Activated CD8-positive, alpha-beta memory T cell treated with anti-CD3 and anti-CD28 coated beads for 48 hours (primary cell): ENCODE results near the gene ULK4.
"Not testable (repeated sequence)": the region's sequence is repeated elsewhere in the genome, so short reads cannot be mapped to it uniquely, and the experiment has no call there.

Experiments
- DNase-seq, 3 experiments: peaks; one replicate each; pipeline ENCODE4 v3.0.0-alpha.2; 2020; ENCODE audit warnings: low read depth in 2 of 3, low spot score in 2 of 3

Gene ULK4

DNA sequence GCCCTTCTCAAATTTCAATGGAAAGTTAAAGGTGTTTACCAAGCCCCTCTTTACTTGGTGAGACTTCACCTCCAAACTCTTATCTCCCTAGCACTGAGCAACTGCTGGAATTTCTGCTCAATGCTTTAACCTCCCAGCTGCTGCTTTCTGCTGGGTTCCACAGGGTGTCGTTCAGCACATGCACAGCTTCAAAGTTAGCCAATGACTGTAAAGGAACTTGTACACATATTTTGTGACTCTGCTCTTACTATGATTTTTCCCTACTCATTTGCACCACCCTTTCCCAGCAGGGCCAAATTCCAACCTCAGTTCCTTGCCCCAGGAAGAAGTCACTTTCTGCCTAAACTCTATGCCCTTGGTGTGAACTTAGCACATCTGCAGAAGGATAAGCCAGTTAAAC, 89.7 kb downstream of the ULK4 start:
- DNase-seq: no peak

DNA sequence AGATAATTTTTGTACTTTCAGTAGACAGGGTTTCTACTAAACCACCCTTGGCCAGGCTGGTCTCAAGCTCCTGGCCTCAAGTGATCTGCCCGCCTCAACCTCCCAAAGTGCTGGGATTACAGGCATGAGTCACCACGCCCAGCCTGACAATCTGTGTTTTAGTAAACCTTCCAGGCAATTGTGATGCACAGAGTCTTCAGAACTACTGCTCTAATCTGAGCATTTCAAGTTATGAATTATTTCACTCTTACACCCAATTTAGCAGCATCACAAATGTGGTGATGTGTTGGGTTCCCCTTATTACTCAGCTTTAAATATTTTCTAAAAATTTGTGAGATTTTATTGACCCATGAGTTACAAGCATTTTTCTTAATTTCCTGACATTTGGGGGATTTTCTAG, 94.4 kb downstream of the ULK4 start:
- DNase-seq: no peak

DNA sequence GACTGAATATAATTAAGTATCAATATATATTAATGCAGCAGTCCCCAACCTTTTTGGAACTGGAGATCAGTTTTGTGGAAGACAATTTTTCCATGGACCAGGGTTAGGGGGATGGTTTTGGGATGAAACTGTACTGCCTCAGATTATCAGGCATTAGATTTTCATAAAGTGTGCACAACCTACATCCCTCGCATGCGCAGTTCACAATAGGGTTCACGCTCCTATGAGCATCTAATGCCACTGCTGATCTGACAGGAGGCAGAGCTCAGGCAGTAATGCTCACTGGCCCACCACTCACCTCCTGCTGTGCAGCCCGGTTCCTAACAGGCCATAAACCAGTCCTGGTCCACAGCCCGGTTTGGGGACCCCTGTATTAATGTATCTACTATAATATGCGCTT, 95.6 kb downstream of the ULK4 start:
- DNase-seq: no peak

DNA sequence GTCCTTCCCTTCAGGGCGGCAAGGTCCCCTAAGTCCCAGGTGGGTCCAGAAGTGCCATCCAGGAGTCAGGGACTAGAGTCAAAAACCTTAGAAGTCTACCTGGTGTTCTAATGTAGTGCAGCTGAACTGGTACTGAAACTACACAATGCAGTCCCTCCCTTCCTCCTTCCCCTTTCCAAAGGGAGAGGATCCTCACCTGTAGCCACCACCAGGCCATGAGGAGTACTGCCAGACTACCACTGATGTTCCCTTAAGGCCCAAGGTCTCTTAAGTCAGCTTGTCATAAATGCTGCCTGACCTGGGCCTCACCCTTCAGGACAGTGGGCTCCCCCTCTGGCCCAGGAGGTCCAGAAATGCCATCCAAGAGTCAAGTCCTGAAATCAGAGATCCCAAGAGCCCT, 98.9 kb downstream of the ULK4 start:
- no peak for DNase-seq

DNA sequence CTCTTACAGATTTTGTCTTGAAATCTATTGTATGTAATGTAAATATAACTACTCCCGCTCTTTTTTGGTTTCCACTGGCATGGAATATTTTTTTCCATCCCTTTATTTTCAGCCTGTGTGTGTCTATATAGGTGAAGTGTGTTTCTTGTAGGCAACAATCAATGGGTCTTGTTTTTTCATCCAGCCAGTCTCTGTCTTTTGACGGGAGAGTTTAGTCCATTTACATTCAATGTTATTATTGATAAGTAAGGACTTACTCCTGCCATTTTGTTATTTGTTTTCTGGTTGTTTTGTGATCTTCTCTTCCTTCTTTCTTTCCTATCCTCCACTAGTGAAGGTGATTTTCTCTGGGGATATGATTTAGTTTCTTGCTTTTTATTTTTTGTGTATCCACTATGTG, 101.4 kb downstream of the ULK4 start:
- DNase-seq: not testable (repeated sequence)

DNA sequence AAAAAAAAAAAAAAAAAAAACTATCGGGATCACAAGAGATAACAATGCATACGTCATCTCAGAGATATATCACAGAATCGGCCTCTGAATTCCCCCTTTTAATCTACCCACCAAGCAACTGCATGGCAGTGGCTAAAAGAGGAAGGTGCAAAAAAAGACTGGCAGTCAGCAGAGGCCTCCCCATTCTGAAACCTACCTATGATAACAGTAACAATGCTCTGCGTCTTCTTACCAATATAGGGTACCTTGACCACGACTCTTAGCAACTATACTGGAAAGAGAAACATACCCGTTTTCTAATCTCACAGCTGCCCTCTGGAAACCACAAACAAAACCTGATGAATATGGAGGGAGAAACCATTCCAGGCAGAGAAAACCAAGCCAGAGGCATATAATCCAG, 106.9 kb downstream of the ULK4 start:
- no peak for DNase-seq

DNA sequence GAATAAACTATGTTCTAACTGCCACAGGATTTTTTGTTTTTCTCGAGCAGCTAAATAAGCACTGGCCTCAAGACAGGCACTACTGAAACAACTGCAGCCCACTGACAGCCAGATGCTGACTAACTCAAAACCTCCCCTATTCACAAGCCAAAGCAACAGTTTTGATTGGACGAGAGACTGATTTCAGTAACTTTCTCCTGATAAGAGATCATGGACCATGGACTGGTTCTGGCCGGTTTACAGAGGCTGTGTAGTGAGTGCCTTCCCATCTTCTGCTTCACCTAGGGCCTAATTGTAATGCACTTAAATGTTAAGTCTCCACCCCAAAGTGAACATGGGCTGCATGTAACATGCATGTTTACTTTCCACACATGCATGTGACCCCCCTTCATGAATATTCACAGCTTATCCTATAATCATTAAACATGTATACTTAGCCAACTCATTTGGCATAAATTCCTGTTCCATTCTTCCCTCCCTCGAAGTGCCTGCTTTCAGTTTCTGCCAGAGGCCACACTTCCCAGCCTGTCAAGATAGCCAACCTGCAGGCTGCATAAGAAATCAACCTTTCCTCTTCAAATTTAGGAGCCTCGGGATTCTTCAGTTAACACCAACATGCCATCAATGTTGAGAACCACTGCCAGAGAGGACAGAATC, 108.2 kb downstream of the ULK4 start:
- no peak for DNase-seq

DNA sequence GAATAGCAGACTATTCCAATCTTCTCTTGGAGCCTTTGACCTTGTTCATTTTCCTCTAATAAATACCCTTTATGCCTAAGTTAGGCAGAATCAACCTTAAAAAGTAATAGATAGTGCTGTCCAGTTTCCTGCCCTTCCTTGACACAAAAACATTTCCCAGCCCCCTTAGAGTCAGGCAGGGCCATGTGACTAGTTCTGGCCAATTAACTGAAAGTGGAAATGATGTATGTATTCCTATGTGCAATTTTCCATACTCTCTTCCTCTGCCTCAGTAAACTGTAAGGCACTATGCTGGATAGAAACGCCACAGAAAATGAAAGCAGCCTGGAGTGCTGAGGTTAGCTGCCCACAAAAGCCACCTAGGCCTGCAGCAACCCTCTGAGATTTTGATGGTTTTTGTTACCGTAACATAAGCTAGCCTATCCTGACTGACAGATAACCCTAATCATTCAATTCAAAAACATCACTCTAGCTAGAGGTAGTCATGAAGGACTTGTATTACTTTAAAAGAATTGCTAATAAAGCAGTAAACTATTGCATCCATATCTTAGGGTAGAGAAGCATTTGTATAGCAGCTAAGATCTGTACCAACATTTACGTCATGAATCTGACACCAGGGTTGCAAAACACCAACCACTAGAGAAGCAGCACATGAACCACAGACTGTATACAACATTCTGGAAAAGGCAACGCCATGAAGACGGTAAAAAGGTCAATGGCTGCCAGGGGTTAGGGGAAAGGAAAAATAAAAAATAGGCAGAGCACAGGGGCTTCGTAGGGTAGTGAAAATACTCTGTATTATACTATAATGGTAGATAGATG, 112.9 kb downstream of the ULK4 start:
- DNase-seq: no peak

DNA sequence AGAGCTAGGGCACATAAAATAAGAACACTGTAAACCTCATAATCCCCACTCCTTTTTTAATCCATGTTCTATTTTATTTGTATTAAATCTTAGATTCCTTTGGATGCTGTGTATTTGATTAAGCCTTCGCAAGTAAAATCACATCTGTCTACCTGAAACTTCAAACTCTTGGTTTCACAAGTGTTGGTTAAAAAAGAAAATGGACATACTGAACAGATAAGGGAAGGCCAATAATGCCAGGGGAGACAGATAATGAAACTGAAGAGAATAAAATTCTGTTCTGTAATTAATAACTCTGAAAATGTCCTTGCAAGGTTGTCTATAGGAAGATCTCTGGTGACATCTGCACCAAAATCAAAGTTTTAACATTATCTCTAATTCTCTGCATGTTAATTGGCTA, 114.2 kb downstream of the ULK4 start:
- no peak for DNase-seq

DNA sequence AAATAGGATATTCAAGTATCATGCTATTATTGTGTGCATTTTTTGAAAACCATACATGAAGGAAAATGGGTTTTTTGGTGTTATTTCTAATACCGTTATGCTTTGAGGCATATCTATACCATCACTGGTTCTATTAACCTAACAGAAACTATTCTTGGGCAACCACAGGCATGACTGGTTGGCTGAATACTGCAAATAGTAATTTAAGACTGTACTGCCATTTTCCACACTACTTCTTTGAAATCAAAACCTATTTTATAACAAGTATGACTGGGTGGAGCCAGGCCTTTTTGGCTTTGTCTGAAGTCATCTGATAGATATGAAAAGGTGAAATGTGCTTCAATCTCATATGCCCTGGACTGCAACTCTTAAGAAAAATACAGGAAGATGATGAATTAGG, 115.1 kb downstream of the ULK4 start:
- DNase-seq: no peak

DNA sequence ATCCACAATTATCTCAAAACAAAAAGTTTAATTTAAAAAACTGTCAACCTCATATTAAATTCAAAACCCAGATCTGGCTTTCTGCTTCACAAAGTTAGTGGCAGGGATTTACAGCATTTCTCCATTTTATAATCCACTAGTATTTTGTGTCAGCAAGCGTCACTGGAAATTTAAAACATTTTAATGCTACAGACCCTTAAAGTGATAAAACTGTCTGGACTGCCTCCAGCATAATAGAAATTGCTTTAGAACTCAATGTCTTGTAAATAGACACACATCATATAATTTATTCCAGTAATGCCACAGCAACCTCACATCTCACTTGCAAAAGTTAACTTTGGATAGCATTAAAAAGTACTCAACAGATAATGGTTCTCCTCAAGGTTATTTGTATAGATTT, 116.1 kb downstream of the ULK4 start:
- no peak for DNase-seq

DNA sequence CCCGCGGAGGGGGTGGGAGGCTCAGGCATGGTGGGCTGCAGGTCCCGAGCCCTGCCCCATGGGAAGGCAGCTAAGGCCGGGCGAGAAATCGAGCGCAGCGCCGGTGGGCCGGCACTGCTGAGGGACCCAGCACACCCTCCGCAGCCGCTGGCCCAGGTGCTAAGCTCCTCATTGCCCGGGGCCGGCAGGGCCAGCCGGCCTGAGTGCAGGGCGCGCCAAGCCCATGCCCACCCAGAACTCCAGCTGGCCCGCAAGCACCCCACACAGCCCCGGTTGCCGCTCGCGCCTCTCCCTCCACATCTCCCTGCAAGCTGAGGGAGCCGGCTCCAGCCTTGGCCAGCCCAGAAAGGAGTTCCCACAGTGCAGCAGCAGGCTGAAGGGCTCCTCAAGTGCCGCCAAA, 117.6 kb downstream of the ULK4 start:
- DNase-seq: not testable (repeated sequence)

DNA sequence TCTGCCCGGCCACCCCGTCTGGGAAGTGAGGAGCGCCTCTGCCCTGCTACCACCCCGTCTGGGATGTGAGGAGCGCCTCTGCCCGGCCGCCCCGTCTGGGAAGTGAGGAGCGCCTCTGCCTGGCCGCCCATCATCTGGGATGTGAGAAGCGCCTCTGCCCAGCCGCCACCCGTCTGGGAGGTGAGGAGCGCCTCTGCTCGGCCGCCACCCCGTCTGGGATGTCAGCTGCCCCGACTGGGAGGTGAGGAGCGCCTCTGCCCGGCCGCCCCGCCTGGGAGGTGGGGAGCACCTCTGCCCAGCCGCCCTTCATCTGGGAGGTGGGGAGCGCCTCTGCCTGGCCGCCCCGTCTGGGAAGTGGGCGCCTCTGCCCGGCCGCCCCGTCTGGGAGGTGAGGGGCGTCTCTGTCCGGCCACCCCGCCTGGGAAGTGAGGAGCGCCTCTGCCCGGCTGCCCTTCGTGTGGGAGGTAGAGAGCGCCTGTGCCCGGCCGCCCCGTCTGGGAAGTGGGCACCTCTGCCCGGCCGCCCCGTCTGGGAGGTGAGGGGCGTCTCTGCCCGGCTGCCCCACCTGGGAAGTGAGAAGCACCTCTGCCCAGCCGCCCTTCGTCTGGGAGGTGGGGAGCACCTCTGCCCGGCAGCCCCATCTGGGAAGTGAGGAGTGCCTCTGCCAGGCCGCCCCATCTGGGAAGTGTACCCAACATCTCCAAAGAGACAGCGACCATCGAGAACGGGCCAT, 120.8 kb downstream of the ULK4 start:
- not testable (repeated sequence) for DNase-seq

DNA sequence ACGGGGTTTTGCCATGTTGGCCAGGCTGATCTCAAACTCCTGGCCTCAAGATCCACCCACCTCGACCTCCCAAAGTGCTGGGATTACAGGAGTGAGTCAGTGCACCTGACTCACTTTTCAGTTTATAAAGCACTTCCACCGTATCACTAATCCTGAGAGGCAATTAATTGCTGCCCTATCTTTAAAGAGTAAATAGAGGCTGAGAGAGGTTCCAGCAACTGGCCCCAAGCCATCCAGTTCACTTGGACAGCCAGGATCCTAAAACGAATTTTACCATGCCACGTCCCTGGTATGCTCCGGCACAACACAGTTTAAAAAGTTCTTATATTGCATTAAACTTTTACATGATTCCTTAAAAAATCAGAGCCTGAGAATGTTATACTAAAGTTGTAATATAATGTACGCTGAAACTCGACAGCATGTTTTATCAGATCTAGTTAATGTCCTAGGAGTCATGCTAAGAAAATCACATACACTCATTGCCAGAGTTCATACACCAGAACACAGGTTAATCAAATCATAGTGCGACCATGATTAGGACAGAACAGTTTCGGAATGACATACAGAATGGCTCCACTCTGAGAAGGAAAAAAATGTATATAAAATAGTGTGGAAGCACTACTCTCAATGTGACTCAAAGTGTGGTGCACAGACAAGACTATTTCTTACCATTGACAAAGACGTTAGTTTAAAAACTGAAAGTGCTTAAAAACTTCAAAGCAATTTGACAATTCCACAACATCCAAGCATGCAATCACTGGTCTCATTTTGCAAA, 125.4 kb downstream of the ULK4 start:
- DNase-seq: no peak

DNA sequence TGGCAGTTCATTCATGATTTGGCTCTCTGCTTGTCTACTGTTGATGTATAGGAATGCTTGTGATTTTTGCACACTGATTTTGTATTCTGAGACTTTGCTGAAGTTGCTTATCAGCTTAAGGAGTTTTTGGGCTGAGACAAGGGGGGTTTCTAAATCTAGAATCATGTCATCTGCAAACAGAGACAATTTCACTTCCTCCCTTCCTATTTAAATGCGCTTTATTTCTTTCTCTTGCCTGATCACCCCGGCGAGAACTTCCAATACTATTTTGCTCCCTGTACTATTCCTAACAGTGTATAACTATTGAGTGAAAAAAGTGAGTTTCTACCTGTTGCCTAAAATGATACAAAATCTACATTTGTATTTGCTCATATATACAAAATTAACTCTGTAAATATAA, 128.3 kb downstream of the ULK4 start:
- no peak for DNase-seq

DNA sequence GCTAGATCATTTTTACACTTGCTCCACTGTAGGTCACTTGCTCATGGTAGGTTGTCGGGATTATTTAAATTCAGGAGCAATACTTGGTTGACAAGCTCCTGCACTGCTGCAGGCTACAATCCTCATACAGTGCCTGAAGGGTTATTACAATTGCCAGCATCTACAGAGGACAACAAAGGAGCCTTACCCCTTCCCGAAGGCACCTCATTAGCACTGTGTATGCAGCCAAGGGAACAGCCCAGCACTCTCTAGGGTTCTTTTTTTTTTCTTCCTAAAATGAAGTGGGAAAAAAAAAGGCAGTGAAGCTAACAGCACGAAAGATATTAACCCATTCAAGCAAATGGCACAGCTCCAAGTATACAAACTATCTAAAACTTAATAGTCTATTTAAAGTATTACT, 142.7 kb downstream of the ULK4 start:
- DNase-seq: no peak

DNA sequence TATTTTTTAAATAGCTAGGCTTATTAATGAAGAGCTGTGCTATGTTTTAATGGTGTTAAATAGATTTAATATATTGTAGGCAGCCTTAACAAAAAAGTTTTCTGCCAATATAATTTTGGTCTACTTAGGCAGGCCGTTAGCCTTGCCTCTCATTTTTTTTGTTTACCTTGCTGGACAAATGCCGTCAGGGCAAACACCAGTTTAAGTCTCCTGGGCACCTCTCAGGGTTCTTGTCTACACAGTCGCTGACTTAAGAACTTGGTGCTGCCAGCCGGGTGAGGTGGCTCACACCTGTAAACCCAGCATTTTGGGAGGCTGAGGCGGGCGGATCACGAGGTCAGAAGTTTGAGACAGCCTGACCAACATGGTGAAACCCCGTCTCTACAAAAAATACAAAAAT, 153.3 kb downstream of the ULK4 start:
- no peak for DNase-seq

DNA sequence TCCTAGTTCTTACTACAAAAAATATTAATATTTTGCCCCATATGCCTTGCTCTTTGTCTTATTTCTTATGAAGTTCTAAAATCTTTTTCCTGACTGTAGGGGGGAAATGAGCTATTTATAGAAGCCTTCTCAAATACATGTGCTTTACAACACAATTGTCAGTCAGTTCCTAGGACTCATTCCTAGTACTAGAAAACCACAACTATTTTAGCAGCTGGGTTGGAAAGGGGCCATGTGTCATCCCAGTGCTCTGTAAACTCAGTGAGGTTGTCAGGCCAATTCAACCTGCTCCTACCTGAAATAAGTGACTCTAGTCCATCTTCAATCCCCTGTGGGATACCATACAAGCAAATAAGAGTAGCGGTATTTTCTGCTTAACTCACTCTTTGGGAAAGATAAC, 153.8 kb downstream of the ULK4 start:
- DNase-seq: no peak

DNA sequence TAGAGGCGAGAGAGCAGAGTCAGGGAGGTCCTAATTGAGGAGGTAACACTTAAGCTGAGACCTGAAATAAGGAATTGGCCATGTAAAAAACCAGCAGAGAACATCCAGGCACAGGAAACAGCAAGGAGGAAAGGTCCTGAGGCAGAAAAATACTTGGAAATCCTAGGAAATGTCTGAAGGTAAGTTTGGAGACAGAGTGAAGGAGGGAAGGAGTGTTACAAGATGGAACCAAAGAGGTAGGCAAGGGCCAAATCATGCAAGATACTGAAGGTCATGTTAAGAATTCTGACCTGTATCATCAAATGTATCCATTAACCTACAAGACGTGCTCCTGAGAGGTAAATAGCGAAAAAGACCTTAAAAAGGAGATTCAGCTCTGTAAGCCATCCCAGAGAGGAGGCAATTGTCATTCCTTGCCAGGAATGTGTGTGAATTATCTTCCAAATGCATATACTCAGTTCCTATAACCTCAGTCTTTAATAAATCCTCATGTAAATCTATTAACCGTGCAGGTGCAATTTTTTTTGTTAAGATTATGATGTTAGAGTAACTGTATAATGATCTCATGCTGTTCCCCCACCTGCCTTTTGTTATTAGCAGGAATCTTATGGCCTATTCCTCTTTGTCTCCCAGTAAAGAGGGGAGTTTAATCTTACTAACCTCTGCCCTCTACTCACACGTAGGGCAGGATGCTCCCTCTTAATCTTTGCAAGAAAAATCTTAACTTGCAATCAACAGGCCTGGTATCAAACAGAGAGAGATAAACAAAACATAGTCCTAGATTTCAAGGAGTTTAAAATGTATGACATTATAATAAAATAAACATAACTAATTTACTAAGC, 166.9 kb downstream of the ULK4 start:
- DNase-seq: no peak

DNA sequence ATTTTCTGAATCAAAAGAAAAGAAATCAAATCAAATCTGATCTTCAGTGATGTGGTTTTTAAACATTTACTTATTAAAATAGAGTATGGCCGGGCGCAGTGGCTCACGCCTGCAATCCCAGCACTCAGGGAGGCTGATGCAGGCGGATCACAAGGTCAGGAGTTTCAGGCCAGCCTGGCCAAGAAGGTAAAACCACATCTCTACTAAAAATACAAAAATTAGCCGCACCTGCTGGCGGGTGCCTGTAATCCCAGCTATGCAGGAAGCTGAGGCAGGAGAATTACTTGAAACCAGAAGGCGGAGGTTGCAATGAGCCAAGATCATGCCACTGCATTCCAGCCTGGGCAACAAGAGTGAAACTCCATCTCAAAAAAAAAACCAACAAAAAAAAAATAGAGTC, 169.1 kb downstream of the ULK4 start:
- DNase-seq: no peak

DNA sequence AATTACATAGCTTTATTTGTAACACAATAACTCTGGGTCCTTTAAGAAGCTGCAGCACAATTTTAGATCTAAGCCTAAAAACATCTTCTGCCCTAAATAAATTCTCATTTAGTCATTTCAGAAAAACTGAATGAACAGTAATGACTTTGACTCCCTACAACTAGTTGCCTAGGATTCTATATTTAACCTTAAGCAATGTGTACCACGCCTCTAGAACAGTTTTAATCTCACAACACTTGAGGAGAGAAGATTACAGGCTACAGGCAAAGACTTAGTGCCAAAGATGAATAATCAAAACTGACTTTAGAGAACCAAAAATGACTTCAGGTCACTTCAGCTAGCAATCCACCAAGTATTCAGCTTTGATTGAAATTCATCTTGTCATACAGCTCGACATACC, 192.8 kb downstream of the ULK4 start:
- no peak for DNase-seq
